A549 (cell line): ENCODE measurements around the gene CGB7.
"Not testable (repeated sequence)": the region's sequence is repeated elsewhere in the genome, so short reads cannot be mapped to it uniquely, and the experiment has no call there.

ENCODE experiments used
- CEBPB ChIP-seq, 2 experiments: fragments of >200 bp in 1 of 2; sonication (Bioruptor Twin) in 1 of 2; formaldehyde crosslinking in 1 of 2; IDR thresholded peaks; 2 replicates each; pipeline ENCODE4 v1.6.1; 2012 to 2016
- EHMT2 ChIP-seq: fragments of 200-600 bp; sonication (generic); IDR thresholded peaks from 2 replicates; pipeline ENCODE4 v1.6.1; 2016; ENCODE audit warnings: antibody characterized with exemption, low read depth, mild to moderate bottlenecking, moderate library complexity
- ELK1 ChIP-seq: fragments of 150-350 bp; IDR thresholded peaks from 2 replicates; pipeline ENCODE4 v1.6.1; 2014; ENCODE audit warnings: low read depth, mild to moderate bottlenecking, low read length
- POLR2A ChIP-seq: IDR thresholded peaks from 2 replicates; pipeline ENCODE4 v1.6.1; 2012; ENCODE audit warnings: mild to moderate bottlenecking, low read length
- RCOR1 ChIP-seq: fragments of 150-350 bp; IDR thresholded peaks from 2 replicates; pipeline ENCODE4 v1.6.1; 2014; ENCODE audit warnings: antibody characterized with exemption, low read length, low read depth
- RFX5 ChIP-seq: fragments of 450-650 bp; IDR thresholded peaks from 2 replicates; pipeline ENCODE4 v1.7.1; 2014; ENCODE audit warnings: antibody characterized with exemption, mild to moderate bottlenecking, moderate library complexity
- TF ChIP-seq, protein P1 (sequence below): fragments of >200 bp; sonication (Bioruptor Twin); formaldehyde crosslinking; IDR thresholded peaks from 3 replicates; pipeline ENCODE4 v1.5.1; 2016
- TF ChIP-seq, protein P2 (sequence below): IDR thresholded peaks from 2 replicates; pipeline ENCODE4 v1.6.1; 2012

- TF ChIP-seq CEBPB (IDR thresholded peaks at IDR 0.05); RFX5; RCOR1; POLR2A; ELK1; EHMT2: not testable (repeated sequence)
- TF ChIP-seq, protein P1, sequence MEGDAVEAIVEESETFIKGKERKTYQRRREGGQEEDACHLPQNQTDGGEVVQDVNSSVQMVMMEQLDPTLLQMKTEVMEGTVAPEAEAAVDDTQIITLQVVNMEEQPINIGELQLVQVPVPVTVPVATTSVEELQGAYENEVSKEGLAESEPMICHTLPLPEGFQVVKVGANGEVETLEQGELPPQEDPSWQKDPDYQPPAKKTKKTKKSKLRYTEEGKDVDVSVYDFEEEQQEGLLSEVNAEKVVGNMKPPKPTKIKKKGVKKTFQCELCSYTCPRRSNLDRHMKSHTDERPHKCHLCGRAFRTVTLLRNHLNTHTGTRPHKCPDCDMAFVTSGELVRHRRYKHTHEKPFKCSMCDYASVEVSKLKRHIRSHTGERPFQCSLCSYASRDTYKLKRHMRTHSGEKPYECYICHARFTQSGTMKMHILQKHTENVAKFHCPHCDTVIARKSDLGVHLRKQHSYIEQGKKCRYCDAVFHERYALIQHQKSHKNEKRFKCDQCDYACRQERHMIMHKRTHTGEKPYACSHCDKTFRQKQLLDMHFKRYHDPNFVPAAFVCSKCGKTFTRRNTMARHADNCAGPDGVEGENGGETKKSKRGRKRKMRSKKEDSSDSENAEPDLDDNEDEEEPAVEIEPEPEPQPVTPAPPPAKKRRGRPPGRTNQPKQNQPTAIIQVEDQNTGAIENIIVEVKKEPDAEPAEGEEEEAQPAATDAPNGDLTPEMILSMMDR: not testable (repeated sequence)
- TF ChIP-seq, protein P2, sequence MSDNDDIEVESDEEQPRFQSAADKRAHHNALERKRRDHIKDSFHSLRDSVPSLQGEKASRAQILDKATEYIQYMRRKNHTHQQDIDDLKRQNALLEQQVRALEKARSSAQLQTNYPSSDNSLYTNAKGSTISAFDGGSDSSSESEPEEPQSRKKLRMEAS: not testable (repeated sequence)
These were observed 500 bp downstream of the CGB7 start for GRCh38 chr19:49056902-49057596.
